Hepatocyte (in vitro differentiated cells): ENCODE results near the gene TWSG1. TPM values are rescaled to one million over a fixed set of nuclear protein-coding genes. Genes with fewer than 3 reads are reported as not detected.

Experiments
- DNase-seq: peaks from one replicate; pipeline ENCODE4 v3.0.0-alpha.2; 2016; ENCODE audit warnings: low spot score
- H2AFZ ChIP-seq: fragments of 200-600 bp; sonication (generic); 2 replicates; pipeline ENCODE4 v1.6.0; 2016; ENCODE audit warnings: antibody characterized with exemption, mild to moderate bottlenecking
- H3K27ac ChIP-seq: fragments of 200-600 bp; sonication (generic); 2 replicates; pipeline ENCODE4 v1.5.1; 2016; ENCODE audit warnings: mild to moderate bottlenecking
- H3K27me3 ChIP-seq: fragments of 200-600 bp; sonication (generic); 2 replicates; pipeline ENCODE4 v1.6.1; 2016
- H3K36me3 ChIP-seq: fragments of 200-600 bp; sonication (generic); replicated peaks from 2 replicates; pipeline ENCODE4 v1.5.1; 2016; ENCODE audit warnings: low read depth; ENCODE audit not compliant: insufficient read depth
- H3K4me1 ChIP-seq: fragments of 200-600 bp; sonication (generic); 2 replicates; pipeline ENCODE4 v1.5.1; 2016; ENCODE audit warnings: mild to moderate bottlenecking, moderate library complexity; ENCODE audit not compliant: insufficient read depth
- H3K4me2 ChIP-seq: fragments of 200-600 bp; sonication (generic); 2 replicates; pipeline ENCODE4 v1.6.0; 2016
- H3K4me3 ChIP-seq: fragments of 200-600 bp; sonication (generic); 2 replicates; pipeline ENCODE4 v1.5.1; 2016; ENCODE audit warnings: mild to moderate bottlenecking
- H3K79me2 ChIP-seq: fragments of 200-600 bp; sonication (generic); 2 replicates; pipeline ENCODE4 v1.6.0; 2017; ENCODE audit warnings: mild to moderate bottlenecking
- H3K9me2 ChIP-seq: fragments of 200-600 bp; sonication (generic); replicated peaks from 2 replicates; pipeline ENCODE4 v1.6.0; 2017; ENCODE audit warnings: mild to moderate bottlenecking; ENCODE audit not compliant: insufficient read depth
- H3K9me3 ChIP-seq: fragments of 200-600 bp; sonication (generic); 2 replicates; pipeline ENCODE4 v1.5.1; 2016; ENCODE audit warnings: low read depth, mild to moderate bottlenecking
- H4K20me1 ChIP-seq: fragments of 200-600 bp; sonication (generic); 2 replicates; pipeline ENCODE4 v1.6.0; 2016; ENCODE audit warnings: mild to moderate bottlenecking; ENCODE audit not compliant: insufficient read depth, poor library complexity, severe bottlenecking
- CTCF ChIP-seq: fragments of 200-600 bp; sonication (generic); IDR thresholded peaks from 2 replicates; pipeline ENCODE4 v1.5.1; 2016; ENCODE audit warnings: antibody characterized with exemption, mild to moderate bottlenecking; ENCODE audit not compliant: poor library complexity
- EZH2 ChIP-seq: fragments of 200-600 bp; sonication (generic); IDR thresholded peaks from 2 replicates; pipeline ENCODE4 v1.6.1; 2016; ENCODE audit warnings: antibody characterized with exemption, mild to moderate bottlenecking, borderline replicate concordance
- EZH2phosphoT487 ChIP-seq: fragments of 200-600 bp; sonication (generic); IDR thresholded peaks from one replicate; pipeline ENCODE4 v1.6.1; 2018; ENCODE audit warnings: antibody characterized with exemption, mild to moderate bottlenecking, low read depth, moderate library complexity; ENCODE audit not compliant: unreplicated experiment, severe bottlenecking
- WGBS: methylation state at CpG from one replicate; pipeline ENCODE4 v1.1.6; 2016; ENCODE audit warnings: low lambda C conversion rate; ENCODE audit errors: missing lambda C conversion rate; 5-methylcytosine and 5-hydroxymethylcytosine counted together
- polyA plus RNA-seq: library from polyadenylated mRNA; unstranded; fragments of >200 nt; fragmentation: Nextera tagmentation; extraction: Ambion mirVana; gene quantifications from 2 replicates; pipeline ENCODE4 v1.2.1, GENCODE V29; 2016
- total RNA-seq: library from RNA; depleted of rRNA; stranded (reverse); fragments of >200 nt; gene quantifications from 2 replicates; pipeline ENCODE4 v1.2.3, GENCODE V29; 2014

Gene TWSG1
- total and polyA plus RNA-seq, 2 experiments from 2014 or later: 36.7 to 61.4 TPM

- no peaks in the 10 kb centered on the region for H3K36me3 ChIP-seq
- H3K4me3 ChIP-seq: no peak overlapping the region
- H3K4me1 ChIP-seq: no peaks in the 10 kb centered on the region
- H3K4me2 ChIP-seq: no peak overlapping the region
- DNase-seq: no peak
- H3K9me2 ChIP-seq: no peaks in the 10 kb centered on the region
- H3K27me3 ChIP-seq: no peaks in the 10 kb centered on the region
- no peaks in the 10 kb centered on the region for H3K9me3 ChIP-seq
- TF ChIP-seq EZH2phosphoT487 (no peak), EZH2 (no peak), CTCF (no peak)
- H3K27ac ChIP-seq: no peak overlapping the region
- 90% methylated on average over 3 of the region's 3 CpGs for WGBS
- no peaks in the 10 kb centered on the region for H4K20me1 ChIP-seq
- H3K79me2 ChIP-seq: no peaks in the 10 kb centered on the region
- H2AFZ ChIP-seq: no peak overlapping the region
Measured at GRCh38 chr18:9323750-9324445, 10.7 kb upstream of the TWSG1 start.

GRCh38 chr18:9325716-9326115 lies 8.9 kb upstream of the TWSG1 start:
- Histone ChIP-seq H3K27me3 (no peaks in the 10 kb centered on the region), H3K4me2 (no peak overlapping the region), H4K20me1 (no peaks in the 10 kb centered on the region), H3K27ac (no peak overlapping the region), H3K9me3 (no peaks in the 10 kb centered on the region), H3K79me2 (no peaks in the 10 kb centered on the region), H3K9me2 (no peaks in the 10 kb centered on the region), H2AFZ (no peak overlapping the region), H3K4me3 (no peak overlapping the region), H3K36me3 (no peaks in the 10 kb centered on the region), H3K4me1 (no peaks in the 10 kb centered on the region)
- TF ChIP-seq CTCF (no peak), EZH2phosphoT487 (no peak), EZH2 (no peak)
- WGBS: 82% methylated on average over 2 of the region's 2 CpGs
- DNase-seq: no peak

- no peaks in the 10 kb centered on the region for H3K36me3 ChIP-seq
- H3K79me2 ChIP-seq: no peaks in the 10 kb centered on the region
- H3K4me1 ChIP-seq: no peaks in the 10 kb centered on the region
- TF ChIP-seq EZH2 (no peak), CTCF (no peak), EZH2phosphoT487 (no peak)
- WGBS: 98% methylated on average over 2 of the region's 2 CpGs
- H3K4me2 ChIP-seq: no peak overlapping the region
- H3K4me3 ChIP-seq: no peak overlapping the region
- H3K9me3 ChIP-seq: no peaks in the 10 kb centered on the region
- no peak overlapping the region for H3K27ac ChIP-seq
- no peak overlapping the region for H2AFZ ChIP-seq
- no peaks in the 10 kb centered on the region for H4K20me1 ChIP-seq
- no peaks in the 10 kb centered on the region for H3K27me3 ChIP-seq
- no peaks in the 10 kb centered on the region for H3K9me2 ChIP-seq
- DNase-seq: no peak
Measured at GRCh38 chr18:9328776-9329175, 5.8 kb upstream of the TWSG1 start.
